ENCODE results near the gene TTC3.

GRCh38 chr21:37036177-37036576 lies 36.9 kb upstream of the TTC3 start:
- TF ChIP-seq CTCF (IDR thresholded peaks at IDR 0.05; ENCODE audit: low read length) (no peak), EZH2 (optimal IDR thresholded peaks at IDR 0.05; ENCODE audit: low read depth, low read length) (no peak), EZH2phosphoT487 (IDR thresholded peaks at IDR 0.05; ENCODE audit: low read length) (no peak)

Measured in MM.1S (cell line).